Measurements from ENCODE around the gene OR5D14. TPM values are rescaled to one million over a fixed set of nuclear protein-coding genes. Genes with fewer than 3 reads are reported as not detected.

OR5D14 gene
- total RNA-seq (2021; fragmentation: NEBNext Ultra II Directional; extraction: Animal tissue kit (Norgen Biotek cat#: 25700)): not detected in 2 replicates
- not detected in 2 replicates for polyA plus RNA-seq (2011; rRNA removed)
- polyA plus RNA-seq (2011; cell fraction: cytosol; rRNA removed): not detected
- polyA plus RNA-seq (2011; cell fraction: nucleus; rRNA removed): not detected
- polyA plus RNA-seq (2012, experiment 1 of 2): not detected in 4 replicates
- not detected for polyA plus RNA-seq (2012, experiment 2 of 2)
- not detected for polyA plus RNA-seq (2013, experiment 1 of 2)
- not detected for polyA plus RNA-seq (2013, experiment 2 of 2)
- polyA minus RNA-seq (2011; rRNA and poly(A)+ RNA removed): not detected in 2 replicates
- not detected for polyA minus RNA-seq (2011; cell fraction: cytosol; rRNA and poly(A)+ RNA removed)
- polyA minus RNA-seq (2011; cell fraction: nucleus; rRNA and poly(A)+ RNA removed): not detected
- long read RNA-seq, experiment 1: 0 reads
- long read RNA-seq, experiment 2: 0 reads

- Histone ChIP-seq H2AK5ac (ENCODE audit: low read depth, low read length) (no peak within 1 kb of the TSS), H4K5ac (ENCODE audit: insufficient read length, low read depth, low read length) (no peak within 1 kb of the TSS), H2BK5ac (ENCODE audit: low read depth, low read length) (no peak within 1 kb of the TSS), H3K27ac (ENCODE audit: low read depth, low read length) (no peak within 1 kb of the TSS), H3K79me1 (ENCODE audit: low read depth, low read length) (no peaks in the 10 kb centered on the region), H2BK15ac (ENCODE audit: low read length) (no peak within 1 kb of the TSS), H2BK120ac (replicated peaks; ENCODE audit: low read depth, low read length) (no peak within 1 kb of the TSS), H2AFZ (ENCODE audit: low read length) (no peak within 1 kb of the TSS), H3K36me3 (ENCODE audit: control insufficient read depth in 2 of 4, insufficient read depth in 4 of 4, low read length in 3 of 4) (no peaks in the 10 kb centered on the region), H3K23ac (ENCODE audit: insufficient read length) (no peak within 1 kb of the TSS), H3K9ac (replicated peaks in 1 of 4; ENCODE audit: extremely low read depth in 1 of 4, low read depth in 3 of 4, low read length in 3 of 4) (no peak within 1 kb of the TSS), H4K8ac (ENCODE audit: extremely low read depth, insufficient read depth, low read length) (no peak within 1 kb of the TSS), H3K4me2 (ENCODE audit: insufficient read depth in 1 of 2, low read depth in 2 of 2, low read length in 2 of 2) (no peak within 1 kb of the TSS), H3K4me3 (ENCODE audit: extremely low read depth in 1 of 4, insufficient read depth in 2 of 4, low read depth in 3 of 4, low read length in 4 of 4) (no peak within 1 kb of the TSS), H3K4ac (replicated peaks; ENCODE audit: insufficient read length, low read depth, low read length) (no peak within 1 kb of the TSS), H3K79me2 (ENCODE audit: control insufficient read depth in 1 of 2, insufficient read depth in 2 of 2, low read length in 2 of 2) (no peaks in the 10 kb centered on the region), H3K4me1 (replicated peaks in 1 of 4; ENCODE audit: control insufficient read depth in 3 of 4, insufficient read depth in 4 of 4, low read length in 3 of 4) (no peaks in the 10 kb centered on the region), H3K9me3 (ENCODE audit: insufficient read depth in 2 of 2, low read depth in 1 of 2, low read length in 1 of 2) (peaks cover 68 to 76% of the 10 kb centered on the region in 2 experiments), H4K91ac (replicated peaks; ENCODE audit: insufficient read length, low read length) (no peak within 1 kb of the TSS), H3K18ac (ENCODE audit: extremely low read depth, low read length) (no peak within 1 kb of the TSS), H3K14ac (ENCODE audit: insufficient read length) (no peak within 1 kb of the TSS), H3K27me3 (replicated peaks in 1 of 4; ENCODE audit: control insufficient read depth in 3 of 4, extremely low read depth in 1 of 4, insufficient read depth in 3 of 4, low read length in 3 of 4) (no peaks in the 10 kb centered on the region), H2BK12ac (ENCODE audit: low read depth, low read length) (no peak within 1 kb of the TSS), H3K56ac (replicated peaks; ENCODE audit: insufficient read length, low read depth, low read length) (no peak within 1 kb of the TSS), H2BK20ac (ENCODE audit: low read length) (no peak within 1 kb of the TSS), H3K23me2 (ENCODE audit: low read depth, low read length) (no peaks in the 10 kb centered on the region; the same call in 1 of the 2 replicates), H4K20me1 (replicated peaks in 1 of 2; ENCODE audit: control insufficient read depth in 1 of 2, insufficient read depth in 2 of 2, low read length in 2 of 2) (no peaks in the 10 kb centered on the region)
- DNase-seq (ENCODE audit: low read depth in 1 of 2, low spot score in 2 of 2) (no peak), FAIRE-seq (no peak)
- ChIA-PET POLR2A (ENCODE audit: partially characterized antibody) (no interaction called here), CTCF (ENCODE audit: partially characterized antibody) (no interaction called here)
- no peak for TF ChIP-seq EP300 (IDR thresholded peaks at IDR 0.05; ENCODE audit: borderline replicate concordance in 1 of 2, low read depth in 2 of 2, low read length in 2 of 2)
- TF ChIP-seq BCL11A (IDR thresholded peaks at IDR 0.05; ENCODE audit: low read depth in 2 of 2, low read length in 2 of 2): no peak
- TF ChIP-seq MAFK (IDR thresholded peaks at IDR 0.05; ENCODE audit: low read depth, low read length): no peak
- TF ChIP-seq TBP (IDR thresholded peaks at IDR 0.05; ENCODE audit: low read depth, low read length): no peak
- TF ChIP-seq POU5F1 (IDR thresholded peaks at IDR 0.05; ENCODE audit: low read depth, low read length): no peak
- no peak for TF ChIP-seq E2F6 (IDR thresholded peaks at IDR 0.05)
- TF ChIP-seq HDAC6 (IDR thresholded peaks at IDR 0.05; ENCODE audit: low read depth, low read length): no peak
- no peak for TF ChIP-seq SIX5 (IDR thresholded peaks at IDR 0.05; ENCODE audit: low read depth, low read length)
- no peak for TF ChIP-seq CTCF (IDR thresholded peaks at IDR 0.05; ENCODE audit: control extremely low read depth in 1 of 3, insufficient read depth in 1 of 3, low read depth in 1 of 3, low read length in 3 of 3)
- no peak for TF ChIP-seq POLR2AphosphoS5 (IDR thresholded peaks at IDR 0.05; ENCODE audit: low read depth, low read length)
- no peak for TF ChIP-seq CBX8 (IDR thresholded peaks at IDR 0.05; ENCODE audit: borderline replicate concordance, low read depth, low read length)
Observed at GRCh38 chr11:55795256-55795655, at the start of gene OR5D14. Gene OR5D14, plus strand, starts transcription at chr11:55795556. Its CDS starts 0 bp downstream, at chr11:55795556.

All from H1 (cell line).